GM23338 (cell line): ENCODE measurements around the gene CCDC187. TPM values are rescaled to one million over a fixed set of nuclear protein-coding genes. Genes with fewer than 3 reads are reported as not detected.
A peak's percentile ranks its signal among the peaks of the same experiment; 100 is the strongest.

Experiments
- ATAC-seq: fragments of 200-7000 bp; cut with Tn5 transposase; 3 replicates; pipeline ENCODE4 v1.9.1; 2020
- DNase-seq: peaks from one replicate; pipeline ENCODE4 v3.0.0-alpha.2; 2015; ENCODE audit warnings: low spot score
- H2AFZ ChIP-seq: fragments of 200-600 bp; sonication (generic); 2 replicates; pipeline ENCODE4 v1.8.0; 2016; ENCODE audit warnings: antibody characterized with exemption, mild to moderate bottlenecking, moderate library complexity
- H3F3A ChIP-seq: fragments of 200-600 bp; sonication (generic); replicated peaks from 2 replicates; pipeline ENCODE4 v1.8.0; 2017; ENCODE audit warnings: antibody characterized with exemption, mixed run types, low read depth
- H3K27ac ChIP-seq: fragments of 200-600 bp; sonication (generic); 2 replicates; pipeline ENCODE4 v1.6.1; 2016; ENCODE audit warnings: low read depth
- H3K27me3 ChIP-seq: fragments of 200-600 bp; sonication (generic); 2 replicates; pipeline ENCODE4 v1.8.0; 2016; ENCODE audit warnings: mild to moderate bottlenecking, mixed run types, moderate library complexity; ENCODE audit not compliant: insufficient read depth
- H3K36me3 ChIP-seq: fragments of 200-600 bp; sonication (generic); 2 replicates; pipeline ENCODE4 v1.8.0; 2016; ENCODE audit warnings: mild to moderate bottlenecking; ENCODE audit not compliant: insufficient read depth
- H3K4me1 ChIP-seq: fragments of 200-600 bp; sonication (generic); 2 replicates; pipeline ENCODE4 v1.8.0; 2016; ENCODE audit warnings: mild to moderate bottlenecking, moderate library complexity; ENCODE audit not compliant: insufficient read depth
- H3K4me2 ChIP-seq: fragments of 200-600 bp; sonication (generic); 2 replicates; pipeline ENCODE4 v1.7.1; 2017; ENCODE audit warnings: mixed run types
- H3K4me3 ChIP-seq: fragments of 200-600 bp; sonication (generic); 2 replicates; pipeline ENCODE4 v1.6.1; 2016; ENCODE audit warnings: mixed run types
- H3K79me2 ChIP-seq: fragments of 200-600 bp; sonication (generic); replicated peaks from 2 replicates; pipeline ENCODE4 v1.8.0; 2017; ENCODE audit warnings: mild to moderate bottlenecking; ENCODE audit not compliant: insufficient read depth
- H3K9me2 ChIP-seq: fragments of 200-600 bp; sonication (generic); 2 replicates; pipeline ENCODE4 v1.8.0; 2017; ENCODE audit not compliant: insufficient read depth
- H4K20me1 ChIP-seq: fragments of 200-600 bp; sonication (generic); replicated peaks from 2 replicates; pipeline ENCODE4 v1.8.0; 2017; ENCODE audit warnings: mild to moderate bottlenecking; ENCODE audit not compliant: insufficient read depth
- H3K27ac Mint-ChIP-seq: 2 replicates; pipeline ENCODE4 v1.8.0; 2020; ENCODE audit warnings: inconsistent platforms, mild to moderate bottlenecking, moderate library complexity, mixed read lengths
- H3K27me3 Mint-ChIP-seq: 3 replicates; pipeline ENCODE4 v1.8.0; 2022; ENCODE audit warnings: low read depth, mild to moderate bottlenecking, moderate library complexity, mixed read lengths, inconsistent platforms; ENCODE audit not compliant: insufficient read depth, poor library complexity
- H3K36me3 Mint-ChIP-seq: 3 replicates; pipeline ENCODE4 v1.8.0; 2021; ENCODE audit warnings: low read depth, mild to moderate bottlenecking, inconsistent platforms, moderate library complexity, mixed read lengths
- H3K4me1 Mint-ChIP-seq: 3 replicates; pipeline ENCODE4 v1.8.0; 2020; ENCODE audit warnings: mild to moderate bottlenecking, inconsistent platforms, mixed read lengths
- H3K4me3 Mint-ChIP-seq: 3 replicates; pipeline ENCODE4 v1.8.0; 2021; ENCODE audit warnings: moderate library complexity, mild to moderate bottlenecking, inconsistent platforms, mixed read lengths
- H3K9me3 Mint-ChIP-seq: 3 replicates; pipeline ENCODE4 v1.8.0; 2020; ENCODE audit warnings: moderate library complexity, mild to moderate bottlenecking, inconsistent platforms, mixed read lengths
- EZH2 ChIP-seq: fragments of 200-600 bp; sonication (generic); IDR thresholded peaks from one replicate; pipeline ENCODE4 v1.8.0; 2017; ENCODE audit warnings: antibody characterized with exemption, mild to moderate bottlenecking, low read depth; ENCODE audit not compliant: unreplicated experiment
- polyA plus RNA-seq: library from polyadenylated mRNA; unstranded; fragments of >200 nt; fragmentation: Nextera tagmentation; extraction: Ambion mirVana; gene quantifications from 2 replicates; pipeline ENCODE4 v1.2.1, GENCODE V29; 2016
- total RNA-seq: library from RNA; depleted of rRNA; stranded (reverse); fragments of >200 nt; shearing (Covaris generic); gene quantifications from 2 replicates; pipeline ENCODE4 v1.2.3, GENCODE V29; 2014
- TF ChIP-seq, protein P1 (sequence below): IDR thresholded peaks from one replicate; pipeline ENCODE4 v1.6.1; 2018; ENCODE audit warnings: antibody characterized with exemption; ENCODE audit not compliant: unreplicated experiment
- TF ChIP-seq, protein P2 (sequence below), 2 experiments: fragments of 200-600 bp in 1 of 2; sonication (generic) in 1 of 2; conservative IDR thresholded peaks; 2 replicates each; pipeline versions ENCODE4 v1.5.1 to v1.6.1; 2016 to 2017; ENCODE audit warnings: antibody characterized with exemption in 2 of 2, low read depth in 2 of 2, mild to moderate bottlenecking in 2 of 2, moderate library complexity in 1 of 2

Gene CCDC187
- total and polyA plus RNA-seq, 2 experiments from 2014 or later: 0.14 TPM; not detected in 1

DNA sequence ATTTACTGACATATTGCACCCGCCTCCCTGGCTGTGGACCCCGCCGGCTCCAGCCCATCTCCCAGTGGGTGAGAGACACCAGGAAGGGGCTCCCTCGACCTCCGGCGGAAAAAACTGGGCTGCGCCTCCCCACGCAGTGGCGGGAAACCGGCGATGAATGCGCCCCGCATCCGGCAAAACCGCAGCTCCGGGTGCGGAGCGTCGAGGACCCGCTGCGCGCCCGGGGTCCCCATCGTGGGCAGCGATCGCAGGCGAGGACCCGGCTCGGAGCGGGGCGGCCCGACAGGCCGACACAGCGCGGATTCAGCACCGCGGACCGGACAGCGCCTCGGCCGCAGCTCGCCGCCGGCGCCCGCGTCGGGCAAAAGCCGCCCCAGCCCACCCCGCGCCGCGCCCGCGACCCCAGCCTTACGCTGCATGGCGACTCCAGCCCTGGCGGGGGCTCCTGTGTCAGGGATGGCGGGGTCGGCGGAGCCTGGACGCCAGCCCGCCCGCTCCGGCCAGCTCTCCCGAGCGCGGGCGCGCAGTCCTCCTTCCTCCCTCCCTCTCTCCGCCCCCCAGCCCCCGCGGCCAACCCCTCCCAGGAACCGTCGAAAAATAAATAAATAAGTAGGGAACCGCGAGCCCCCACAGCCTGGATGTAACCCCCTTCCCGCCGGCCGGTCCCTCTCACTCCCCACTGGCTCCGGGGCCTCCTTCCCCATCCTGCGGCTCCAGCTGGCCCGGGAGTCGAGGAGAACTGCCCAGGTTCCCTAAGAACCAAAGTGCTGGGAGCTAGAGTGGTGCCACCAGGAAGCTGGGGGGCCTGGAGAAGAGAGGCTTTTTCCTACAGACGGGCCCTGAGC, 102.1 kb downstream of the CCDC187 start:
- Histone ChIP-seq H3K4me1 (peaks cover 8% of the 10 kb centered on the region), H3K36me3 (no peaks in the 10 kb centered on the region), H2AFZ (no peak overlapping the region), H3K27ac (no peak overlapping the region), H3F3A (peaks cover 2% of the 10 kb centered on the region; the same call in 1 of the 2 replicates), H3K27me3 (peaks cover 94% of the 10 kb centered on the region), H3K4me3 (peak overlapping the region; percentile 34; the same call in 1 of the 2 replicates), H3K4me2 (peak overlapping the region; percentile 51; the same call in 1 of the 2 replicates), H3K9me2 (no peaks in the 10 kb centered on the region), H4K20me1 (peaks cover 17% of the 10 kb centered on the region), H3K79me2 (no peaks in the 10 kb centered on the region)
- Mint-ChIP-seq H3K9me3 (no peaks in the 10 kb centered on the region), H3K4me3 (no peak overlapping the region), H3K4me1 (peaks cover 10% of the 10 kb centered on the region), H3K27me3 (peaks cover 86% of the 10 kb centered on the region), H3K27ac (no peak overlapping the region), H3K36me3 (peaks cover 3% of the 10 kb centered on the region; the same call in 1 of the 3 replicates)
- peak; percentile 78 for DNase-seq
- ATAC-seq: peak; percentile 13
- TF ChIP-seq, protein P1, sequence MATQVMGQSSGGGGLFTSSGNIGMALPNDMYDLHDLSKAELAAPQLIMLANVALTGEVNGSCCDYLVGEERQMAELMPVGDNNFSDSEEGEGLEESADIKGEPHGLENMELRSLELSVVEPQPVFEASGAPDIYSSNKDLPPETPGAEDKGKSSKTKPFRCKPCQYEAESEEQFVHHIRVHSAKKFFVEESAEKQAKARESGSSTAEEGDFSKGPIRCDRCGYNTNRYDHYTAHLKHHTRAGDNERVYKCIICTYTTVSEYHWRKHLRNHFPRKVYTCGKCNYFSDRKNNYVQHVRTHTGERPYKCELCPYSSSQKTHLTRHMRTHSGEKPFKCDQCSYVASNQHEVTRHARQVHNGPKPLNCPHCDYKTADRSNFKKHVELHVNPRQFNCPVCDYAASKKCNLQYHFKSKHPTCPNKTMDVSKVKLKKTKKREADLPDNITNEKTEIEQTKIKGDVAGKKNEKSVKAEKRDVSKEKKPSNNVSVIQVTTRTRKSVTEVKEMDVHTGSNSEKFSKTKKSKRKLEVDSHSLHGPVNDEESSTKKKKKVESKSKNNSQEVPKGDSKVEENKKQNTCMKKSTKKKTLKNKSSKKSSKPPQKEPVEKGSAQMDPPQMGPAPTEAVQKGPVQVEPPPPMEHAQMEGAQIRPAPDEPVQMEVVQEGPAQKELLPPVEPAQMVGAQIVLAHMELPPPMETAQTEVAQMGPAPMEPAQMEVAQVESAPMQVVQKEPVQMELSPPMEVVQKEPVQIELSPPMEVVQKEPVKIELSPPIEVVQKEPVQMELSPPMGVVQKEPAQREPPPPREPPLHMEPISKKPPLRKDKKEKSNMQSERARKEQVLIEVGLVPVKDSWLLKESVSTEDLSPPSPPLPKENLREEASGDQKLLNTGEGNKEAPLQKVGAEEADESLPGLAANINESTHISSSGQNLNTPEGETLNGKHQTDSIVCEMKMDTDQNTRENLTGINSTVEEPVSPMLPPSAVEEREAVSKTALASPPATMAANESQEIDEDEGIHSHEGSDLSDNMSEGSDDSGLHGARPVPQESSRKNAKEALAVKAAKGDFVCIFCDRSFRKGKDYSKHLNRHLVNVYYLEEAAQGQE: peak; percentile 77
- TF ChIP-seq, protein P2, sequence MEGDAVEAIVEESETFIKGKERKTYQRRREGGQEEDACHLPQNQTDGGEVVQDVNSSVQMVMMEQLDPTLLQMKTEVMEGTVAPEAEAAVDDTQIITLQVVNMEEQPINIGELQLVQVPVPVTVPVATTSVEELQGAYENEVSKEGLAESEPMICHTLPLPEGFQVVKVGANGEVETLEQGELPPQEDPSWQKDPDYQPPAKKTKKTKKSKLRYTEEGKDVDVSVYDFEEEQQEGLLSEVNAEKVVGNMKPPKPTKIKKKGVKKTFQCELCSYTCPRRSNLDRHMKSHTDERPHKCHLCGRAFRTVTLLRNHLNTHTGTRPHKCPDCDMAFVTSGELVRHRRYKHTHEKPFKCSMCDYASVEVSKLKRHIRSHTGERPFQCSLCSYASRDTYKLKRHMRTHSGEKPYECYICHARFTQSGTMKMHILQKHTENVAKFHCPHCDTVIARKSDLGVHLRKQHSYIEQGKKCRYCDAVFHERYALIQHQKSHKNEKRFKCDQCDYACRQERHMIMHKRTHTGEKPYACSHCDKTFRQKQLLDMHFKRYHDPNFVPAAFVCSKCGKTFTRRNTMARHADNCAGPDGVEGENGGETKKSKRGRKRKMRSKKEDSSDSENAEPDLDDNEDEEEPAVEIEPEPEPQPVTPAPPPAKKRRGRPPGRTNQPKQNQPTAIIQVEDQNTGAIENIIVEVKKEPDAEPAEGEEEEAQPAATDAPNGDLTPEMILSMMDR (conservative IDR thresholded peaks at IDR 0.05; ENCODE audit: low read depth in 2 of 2): no peak
- TF ChIP-seq EZH2: peak; percentile 69

DNA sequence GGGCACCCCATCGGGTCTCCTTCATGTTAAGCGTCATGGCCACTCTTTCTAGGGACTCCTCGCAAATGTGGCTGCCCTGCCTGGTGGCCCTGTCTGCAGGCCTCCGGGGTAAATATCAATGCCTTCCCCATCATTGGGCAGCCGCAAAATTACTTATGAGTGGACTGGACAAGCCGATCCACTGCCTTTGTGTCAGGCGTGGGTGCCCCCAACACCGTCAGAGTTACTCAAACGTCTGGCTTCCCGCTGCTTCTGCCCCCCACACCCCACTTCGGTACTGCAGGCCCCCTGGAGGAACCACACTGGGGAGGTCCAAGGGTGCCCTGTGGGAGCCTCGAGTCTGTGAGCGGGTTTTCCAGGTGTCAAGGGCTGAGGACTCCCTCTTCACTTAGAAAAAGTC, 102.7 kb downstream of the CCDC187 start:
- ATAC-seq (no peak), DNase-seq (no peak)
- Histone ChIP-seq H3K9me2 (no peaks in the 10 kb centered on the region), H3K27ac (no peak overlapping the region), H3K4me2 (no peak overlapping the region), H3K4me3 (no peak overlapping the region), H4K20me1 (peaks cover 12% of the 10 kb centered on the region), H3K4me1 (peaks cover 14% of the 10 kb centered on the region), H3K36me3 (no peaks in the 10 kb centered on the region), H3K27me3 (peaks cover 99% of the 10 kb centered on the region), H2AFZ (no peak overlapping the region), H3F3A (peaks cover 2% of the 10 kb centered on the region; the same call in 1 of the 2 replicates), H3K79me2 (no peaks in the 10 kb centered on the region)
- H3K4me1 Mint-ChIP-seq: peaks cover 16% of the 10 kb centered on the region
- peaks cover 3% of the 10 kb centered on the region; the same call in 1 of the 3 replicates for H3K36me3 Mint-ChIP-seq
- no peak overlapping the region for H3K27ac Mint-ChIP-seq
- no peaks in the 10 kb centered on the region for H3K9me3 Mint-ChIP-seq
- H3K27me3 Mint-ChIP-seq: peaks cover 87% of the 10 kb centered on the region
- H3K4me3 Mint-ChIP-seq: no peak overlapping the region
- TF ChIP-seq, protein P2 (conservative IDR thresholded peaks at IDR 0.05; ENCODE audit: low read depth in 2 of 2): no peak
- TF ChIP-seq EZH2: peak; percentile 43
